ENCODE results near the gene PHACTR3.
"Not testable (repeated sequence)": the region's sequence is repeated elsewhere in the genome, so short reads cannot be mapped to it uniquely, and the experiment has no call there.

PHACTR3 gene

GRCh38 chr20:59858425-59858824 is 254.1 kb downstream of the PHACTR3 start:
- DNase-seq (ENCODE audit: low spot score) = no peak

- no peak for DNase-seq (ENCODE audit: low spot score)
Measured at GRCh38 chr20:59861401-59861800, 257.1 kb downstream of the PHACTR3 start.

- DNase-seq (ENCODE audit: low spot score) = no peak
Measured at GRCh38 chr20:59863058-59863457, 258.7 kb downstream of the PHACTR3 start.

- no peak for DNase-seq (ENCODE audit: low spot score)
Measured at GRCh38 chr20:59864726-59865125, 260.4 kb downstream of the PHACTR3 start.

- no peak for DNase-seq (ENCODE audit: low spot score)
Measured at GRCh38 chr20:59866338-59866737, 262.0 kb downstream of the PHACTR3 start.

GRCh38 chr20:59871096-59871495 is 266.8 kb downstream of the PHACTR3 start:
- DNase-seq (ENCODE audit: low spot score) = no peak

- DNase-seq (ENCODE audit: low spot score) = no peak
Measured at GRCh38 chr20:59873409-59873808, 269.1 kb downstream of the PHACTR3 start.

GRCh38 chr20:59880198-59880597 is 275.9 kb downstream of the PHACTR3 start:
- no peak for DNase-seq (ENCODE audit: low spot score)

- DNase-seq (ENCODE audit: low spot score) = no peak
Measured at GRCh38 chr20:59884494-59884893, 280.2 kb downstream of the PHACTR3 start.

- DNase-seq (ENCODE audit: low spot score) = no peak
Measured at GRCh38 chr20:59888050-59888449, 283.7 kb downstream of the PHACTR3 start.

GRCh38 chr20:59890035-59890434 is 285.7 kb downstream of the PHACTR3 start:
- DNase-seq (ENCODE audit: low spot score) = not testable (repeated sequence)

GRCh38 chr20:59891581-59891980 is 287.2 kb downstream of the PHACTR3 start:
- no peak for DNase-seq (ENCODE audit: low spot score)

- DNase-seq (ENCODE audit: low spot score) = no peak
Measured at GRCh38 chr20:59895908-59896307, 291.6 kb downstream of the PHACTR3 start.
